Prostate gland (tissue), 2 donors: Measurements from ENCODE around the gene PRKAR1B. TPM values are rescaled to one million over a fixed set of nuclear protein-coding genes. Genes with fewer than 3 reads are reported as not detected.

Experiments used
- DNase-seq: peaks from one replicate; pipeline ENCODE4 v3.0.0-alpha.2; 2019; ENCODE audit warnings: low spot score
- H3K27ac ChIP-seq, 2 donors: fragments of 200-600 bp; sonication (generic); 2 replicates each; pipeline ENCODE4 v1.5.1; 2017 to 2019
- H3K27me3 ChIP-seq: fragments of 200-600 bp; sonication (generic); replicated peaks from 2 replicates; pipeline ENCODE4 v1.5.1; 2019; ENCODE audit not compliant: insufficient read depth
- H3K36me3 ChIP-seq, 2 donors: fragments of 200-600 bp; sonication (generic); 1 replicate in 1 of 2; 2 replicates in 1 of 2; pipeline versions ENCODE4 v1.5.1 to v1.8.1; 2017 to 2019
- H3K4me1 ChIP-seq: fragments of 200-600 bp; sonication (generic); replicated peaks from 2 replicates; pipeline ENCODE4 v1.5.1; 2019
- H3K4me3 ChIP-seq, 2 donors: fragments of 200-600 bp; sonication (generic); 2 replicates each; pipeline ENCODE4 v1.5.1; 2017 to 2019
- H3K9me3 ChIP-seq: fragments of 200-600 bp; sonication (generic); 2 replicates; pipeline ENCODE4 v1.5.1; 2017
- POLR2A ChIP-seq: fragments of 450-650 bp; IDR thresholded peaks from one replicate; pipeline ENCODE4 v1.6.1; 2016; ENCODE audit warnings: antibody characterized with exemption, mild to moderate bottlenecking
- POLR2AphosphoS5 ChIP-seq: sonication (generic); formaldehyde crosslinking; IDR thresholded peaks from one replicate; pipeline ENCODE4 v1.6.1; 2017; ENCODE audit warnings: antibody characterized with exemption
- WGBS: methylation state at CpG from one replicate; pipeline ENCODE4 v1.1.5; 2018; 5-methylcytosine and 5-hydroxymethylcytosine counted together
- intact Hi-C: fragments of 100-400 bp; cut with DNase I; formaldehyde crosslinking; loops from one replicate; pipeline ENCODE4 v1.14.2; 2022
- total RNA-seq, 2 donors: library from RNA; depleted of rRNA; stranded (reverse); fragments of >200 nt; gene quantifications; one replicate each; pipeline ENCODE4 v1.1.0, GENCODE V29; 2016
- TF ChIP-seq, protein P1 (sequence below), 4 experiments: fragments of 200-600 bp in 2 of 4; fragments of 450-650 bp in 2 of 4; sonication (generic) in 2 of 4; IDR thresholded peaks; 1 replicate in 3 of 4; 2 replicates in 1 of 4; pipeline ENCODE4 v1.5.1; 2016 to 2019; ENCODE audit warnings: antibody characterized with exemption in 4 of 4, mild to moderate bottlenecking in 2 of 4, moderate library complexity in 2 of 4

Gene PRKAR1B
- total RNA-seq, 2 donors from 2014 or later, result 20.2 to 44.8 TPM

DNA sequence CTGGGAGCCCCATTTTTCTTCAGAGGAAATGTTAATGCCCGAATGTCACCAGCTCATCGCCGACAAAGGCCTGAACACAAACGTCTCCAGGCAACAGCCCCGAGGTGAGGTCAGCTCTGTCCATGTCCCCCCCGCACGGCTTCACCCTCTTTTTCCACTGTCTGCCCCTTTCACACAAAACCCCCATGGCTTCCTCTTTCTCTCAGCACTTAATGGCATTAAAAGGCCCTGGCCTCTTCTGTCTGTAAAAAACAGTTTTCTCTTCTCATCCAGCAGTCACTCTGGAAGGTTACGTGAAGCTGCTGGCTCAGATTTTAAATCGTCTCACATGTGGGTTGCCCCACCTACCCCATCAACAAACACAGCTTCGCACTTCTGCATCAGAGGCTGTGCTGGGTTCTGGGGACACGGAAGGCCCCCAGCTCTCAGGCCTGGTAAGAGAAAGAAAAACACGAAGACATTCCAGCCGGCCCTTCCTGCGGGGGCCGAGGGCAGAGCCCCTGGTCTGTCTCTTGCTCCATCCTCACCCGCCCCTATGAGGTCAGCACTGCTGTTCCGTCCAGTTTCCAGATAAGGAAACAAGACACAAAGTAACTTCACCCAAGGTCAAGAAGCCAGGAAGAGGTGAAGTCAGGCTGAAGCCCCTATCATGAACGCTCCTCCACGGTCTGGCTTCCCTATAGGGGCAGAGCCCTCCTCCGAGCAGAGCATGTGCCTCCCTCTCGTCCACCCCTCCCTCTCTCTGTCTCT is 116.4 kb downstream of the PRKAR1B start:
- H3K4me1 ChIP-seq, result peaks cover 2% of the 10 kb centered on the region
- no peak overlapping the region for H3K27ac ChIP-seq
- no peaks in the 10 kb centered on the region for H3K9me3 ChIP-seq
- no peaks in the 10 kb centered on the region for H3K36me3 ChIP-seq
- 66% methylated on average over 21 of the region's 21 CpGs for WGBS
- TF ChIP-seq, protein P1, sequence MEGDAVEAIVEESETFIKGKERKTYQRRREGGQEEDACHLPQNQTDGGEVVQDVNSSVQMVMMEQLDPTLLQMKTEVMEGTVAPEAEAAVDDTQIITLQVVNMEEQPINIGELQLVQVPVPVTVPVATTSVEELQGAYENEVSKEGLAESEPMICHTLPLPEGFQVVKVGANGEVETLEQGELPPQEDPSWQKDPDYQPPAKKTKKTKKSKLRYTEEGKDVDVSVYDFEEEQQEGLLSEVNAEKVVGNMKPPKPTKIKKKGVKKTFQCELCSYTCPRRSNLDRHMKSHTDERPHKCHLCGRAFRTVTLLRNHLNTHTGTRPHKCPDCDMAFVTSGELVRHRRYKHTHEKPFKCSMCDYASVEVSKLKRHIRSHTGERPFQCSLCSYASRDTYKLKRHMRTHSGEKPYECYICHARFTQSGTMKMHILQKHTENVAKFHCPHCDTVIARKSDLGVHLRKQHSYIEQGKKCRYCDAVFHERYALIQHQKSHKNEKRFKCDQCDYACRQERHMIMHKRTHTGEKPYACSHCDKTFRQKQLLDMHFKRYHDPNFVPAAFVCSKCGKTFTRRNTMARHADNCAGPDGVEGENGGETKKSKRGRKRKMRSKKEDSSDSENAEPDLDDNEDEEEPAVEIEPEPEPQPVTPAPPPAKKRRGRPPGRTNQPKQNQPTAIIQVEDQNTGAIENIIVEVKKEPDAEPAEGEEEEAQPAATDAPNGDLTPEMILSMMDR (IDR thresholded peaks at IDR 0.05), result no peak
- TF ChIP-seq POLR2A (no peak), POLR2AphosphoS5 (no peak)
- DNase-seq, result no peak
- no peaks in the 10 kb centered on the region for H3K27me3 ChIP-seq
- H3K4me3 ChIP-seq, result no peak overlapping the region
- intact Hi-C loops, result no loop called here

DNA sequence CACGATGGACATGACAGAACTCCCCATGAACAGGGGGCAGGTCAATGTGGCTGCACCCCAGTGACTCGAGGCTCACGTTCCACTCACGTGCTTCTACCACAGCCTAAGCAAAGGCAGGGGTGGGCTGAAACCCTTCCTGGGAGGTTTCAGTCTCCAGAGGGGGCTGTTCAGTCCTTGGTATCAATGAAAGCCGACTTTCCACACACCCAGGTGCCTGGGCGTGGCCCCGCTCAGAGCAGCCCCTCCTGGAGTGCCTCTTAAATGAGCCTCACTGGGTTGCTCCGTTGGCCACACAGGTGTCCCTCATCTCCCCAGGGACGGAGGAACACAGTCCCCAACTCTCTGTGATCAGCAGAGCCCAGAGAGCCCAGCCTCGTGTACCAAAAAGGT is 116.9 kb downstream of the PRKAR1B start:
- no peak for TF ChIP-seq POLR2A
- TF ChIP-seq, protein P1 (IDR thresholded peaks at IDR 0.05), result no peak
- TF ChIP-seq POLR2AphosphoS5, result no peak
- intact Hi-C loops, result no loop called here
- H3K27ac ChIP-seq, result no peak overlapping the region
- no peaks in the 10 kb centered on the region for H3K27me3 ChIP-seq
- H3K4me3 ChIP-seq, result no peak overlapping the region
- H3K4me1 ChIP-seq, result peaks cover 2% of the 10 kb centered on the region
- H3K36me3 ChIP-seq, result no peaks in the 10 kb centered on the region
- H3K9me3 ChIP-seq, result no peaks in the 10 kb centered on the region
- WGBS, result 79% methylated on average over 10 of the region's 10 CpGs
- no peak for DNase-seq

DNA sequence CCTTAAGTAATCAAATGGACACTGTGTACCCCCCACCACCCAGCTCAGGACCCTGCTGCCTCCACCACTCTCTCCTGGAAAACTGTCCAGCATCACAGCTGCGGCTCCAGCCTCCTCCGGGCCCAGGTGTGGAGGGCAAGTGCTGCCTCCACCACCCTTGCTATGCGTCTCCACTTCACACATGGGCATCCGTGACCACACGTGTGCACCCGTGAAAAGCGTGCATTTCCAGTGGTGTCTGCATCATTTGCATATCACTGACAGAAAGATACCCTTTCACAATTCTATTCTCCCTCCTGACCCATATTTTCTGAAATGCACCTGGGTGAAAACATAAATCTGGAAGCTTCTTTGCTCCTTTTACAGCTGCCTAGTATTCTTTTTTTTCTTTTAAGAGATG is 117.7 kb downstream of the PRKAR1B start:
- no peak overlapping the region for H3K4me3 ChIP-seq
- no peaks in the 10 kb centered on the region for H3K36me3 ChIP-seq
- no peaks in the 10 kb centered on the region for H3K9me3 ChIP-seq
- no peaks in the 10 kb centered on the region for H3K27me3 ChIP-seq
- TF ChIP-seq, protein P1 (IDR thresholded peaks at IDR 0.05), result no peak
- no peak for TF ChIP-seq POLR2A
- no peak for TF ChIP-seq POLR2AphosphoS5
- H3K27ac ChIP-seq, result no peak overlapping the region
- no peak for DNase-seq
- intact Hi-C loops, result no loop called here
- WGBS, result 87% methylated on average over 7 of the region's 7 CpGs
- H3K4me1 ChIP-seq, result peaks cover 2% of the 10 kb centered on the region

DNA sequence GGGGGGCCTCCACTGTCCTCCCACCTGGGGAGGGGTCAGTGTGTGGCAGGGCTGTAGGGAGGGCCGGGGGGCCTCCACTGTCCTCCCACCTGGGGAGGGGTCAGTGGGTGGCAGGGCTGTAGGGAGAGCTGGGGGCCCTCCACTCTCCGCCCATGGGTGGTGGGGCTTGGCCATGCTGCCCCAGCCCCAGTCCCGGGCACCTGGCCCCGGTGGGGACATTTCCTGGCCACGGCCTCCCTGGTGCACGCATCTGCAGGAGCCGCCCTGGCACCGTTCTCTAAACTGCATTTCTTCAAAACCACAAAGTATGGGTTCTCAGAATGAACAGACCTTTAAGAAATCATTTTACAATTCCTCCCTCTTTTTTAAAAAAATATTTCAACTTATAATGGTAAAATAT is 118.1 kb downstream of the PRKAR1B start:
- Histone ChIP-seq H3K36me3 (no peaks in the 10 kb centered on the region), H3K27ac (no peak overlapping the region), H3K4me1 (peaks cover 2% of the 10 kb centered on the region), H3K4me3 (no peak overlapping the region), H3K27me3 (no peaks in the 10 kb centered on the region), H3K9me3 (no peaks in the 10 kb centered on the region)
- 63% methylated on average over 7 of the region's 8 CpGs for WGBS
- no peak for TF ChIP-seq POLR2A
- TF ChIP-seq, protein P1 (IDR thresholded peaks at IDR 0.05), result no peak
- no peak for TF ChIP-seq POLR2AphosphoS5
- intact Hi-C loops, result no loop called here
- no peak for DNase-seq

DNA sequence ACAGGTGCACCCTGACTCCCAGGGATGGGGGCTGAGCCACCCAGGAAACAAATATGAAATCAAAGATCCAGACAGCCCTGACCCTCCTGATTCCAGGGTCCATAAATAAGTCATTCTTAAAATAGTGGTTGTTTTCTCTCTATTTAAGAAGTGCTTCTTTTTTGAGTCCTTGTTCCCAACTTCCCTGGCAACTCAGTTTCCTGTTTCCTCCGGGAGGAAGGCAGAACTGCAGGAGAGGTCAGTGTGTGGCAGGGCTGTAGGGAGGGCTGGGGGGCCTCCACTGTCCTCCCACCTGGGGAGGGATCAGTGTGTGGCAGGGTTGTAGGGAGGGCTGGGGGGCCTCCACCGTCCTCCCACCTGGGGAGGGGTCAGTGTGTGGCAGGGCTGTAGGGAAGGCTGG is 118.7 kb downstream of the PRKAR1B start:
- no peak overlapping the region for H3K27ac ChIP-seq

More for the DNA sequence above, 118.7 kb downstream of the PRKAR1B start:
- Histone ChIP-seq H3K27me3 (no peaks in the 10 kb centered on the region), H3K4me3 (no peak overlapping the region), H3K4me1 (peaks cover 2% of the 10 kb centered on the region), H3K36me3 (no peaks in the 10 kb centered on the region), H3K9me3 (no peaks in the 10 kb centered on the region)
- intact Hi-C loops, result no loop called here
- no peak for DNase-seq
- TF ChIP-seq, protein P1 (IDR thresholded peaks at IDR 0.05), result no peak
- no peak for TF ChIP-seq POLR2A
- no peak for TF ChIP-seq POLR2AphosphoS5
- WGBS, result 62% methylated on average over 1 of the region's 2 CpGs
